ENCODE data around the gene RAPGEF6.
"Not testable (repeated sequence)": the region's sequence is repeated elsewhere in the genome, so short reads cannot be mapped to it uniquely, and the experiment has no call there.

Gene RAPGEF6

GRCh38 chr5:131386124-131386523, 248.9 kb downstream of the RAPGEF6 start:
- no peak for DNase-seq (ENCODE audit: low read depth in 2 of 2)

DNA sequence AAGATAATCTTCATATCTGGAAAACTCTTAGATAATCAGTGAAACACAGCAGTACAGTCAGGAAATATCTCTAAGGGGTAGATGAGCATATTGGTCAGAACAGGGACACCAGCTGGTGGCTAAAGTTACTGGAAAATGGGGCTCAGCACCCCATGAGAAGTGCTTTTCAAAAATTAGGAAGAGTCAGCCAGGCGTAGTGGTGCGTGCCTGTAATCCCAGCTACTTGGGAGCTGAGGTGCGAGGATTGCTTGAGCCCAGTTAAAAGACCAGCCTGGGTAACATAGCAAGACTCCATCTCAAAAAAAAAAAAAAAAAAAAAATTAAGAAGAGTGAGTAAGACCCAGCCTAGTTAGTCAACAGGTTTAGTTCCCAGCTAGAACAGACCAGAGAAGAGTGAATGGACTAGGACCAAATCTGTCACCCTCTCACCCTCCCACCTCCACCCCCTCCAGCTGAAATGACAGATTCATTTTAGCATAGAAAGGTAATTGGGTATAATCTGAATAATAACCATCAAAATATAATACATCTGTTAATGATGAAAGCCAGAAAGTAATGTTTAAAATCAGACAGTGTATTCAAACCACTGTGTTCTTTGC, 250.3 kb downstream of the RAPGEF6 start:
- no peak for DNase-seq (ENCODE audit: low read depth in 2 of 2)

DNA sequence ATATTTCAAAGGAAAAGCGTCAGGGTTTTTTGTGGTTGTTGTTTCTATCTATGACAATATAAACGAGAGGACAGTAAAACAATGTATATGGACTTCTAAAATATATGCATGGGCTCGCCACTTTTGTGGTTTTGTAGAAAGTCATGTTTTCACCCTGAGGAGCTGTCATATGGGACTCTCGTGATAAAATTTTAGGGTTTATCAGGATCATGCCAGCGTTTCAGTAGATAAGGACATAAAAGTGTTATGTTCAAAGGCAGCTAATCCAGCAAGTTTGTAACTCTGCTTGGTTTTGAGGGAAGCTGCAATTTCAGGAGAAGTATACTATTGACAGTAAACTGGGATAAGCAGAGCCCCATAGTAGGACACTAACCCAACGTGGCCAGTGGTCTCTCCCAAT, 250.9 kb downstream of the RAPGEF6 start:
- DNase-seq (ENCODE audit: low read depth in 2 of 2) = no peak

GRCh38 chr5:131382407-131383395, 252.3 kb downstream of the RAPGEF6 start:
- no peak for DNase-seq (ENCODE audit: low read depth in 2 of 2)

GRCh38 chr5:131381777-131382176, 253.3 kb downstream of the RAPGEF6 start:
- DNase-seq (ENCODE audit: low read depth in 2 of 2) = no peak

GRCh38 chr5:131381021-131381420, 254.0 kb downstream of the RAPGEF6 start:
- no peak for DNase-seq (ENCODE audit: low read depth in 2 of 2)

GRCh38 chr5:131380238-131380637, 254.8 kb downstream of the RAPGEF6 start:
- DNase-seq (ENCODE audit: low read depth in 2 of 2) = not testable (repeated sequence)

DNA sequence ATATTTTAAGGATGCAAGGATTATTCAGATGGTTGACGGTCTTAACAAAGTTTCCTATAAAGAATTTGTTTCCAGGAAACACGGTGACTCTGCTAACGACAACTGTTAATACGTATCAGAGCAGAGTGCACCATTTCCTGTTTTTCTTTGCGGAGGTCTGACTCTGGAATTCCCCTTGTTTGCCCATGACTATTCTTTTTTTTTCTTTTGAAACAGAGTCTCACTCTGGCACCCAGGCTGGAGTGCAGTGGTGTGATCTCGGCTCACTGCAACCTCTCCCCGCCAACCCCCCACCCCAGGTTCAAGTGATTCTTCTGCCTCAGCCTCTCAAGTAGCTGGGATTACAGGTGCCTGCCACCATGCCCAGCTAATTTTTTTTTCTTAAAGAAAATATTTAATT, 255.3 kb downstream of the RAPGEF6 start:
- peak in 1 of 2 donors; percentile 33 for DNase-seq (ENCODE audit: low read depth in 2 of 2)

GRCh38 chr5:131378721-131379541, 256.1 kb downstream of the RAPGEF6 start:
- DNase-seq (ENCODE audit: low read depth in 2 of 2) = no peak

DNA sequence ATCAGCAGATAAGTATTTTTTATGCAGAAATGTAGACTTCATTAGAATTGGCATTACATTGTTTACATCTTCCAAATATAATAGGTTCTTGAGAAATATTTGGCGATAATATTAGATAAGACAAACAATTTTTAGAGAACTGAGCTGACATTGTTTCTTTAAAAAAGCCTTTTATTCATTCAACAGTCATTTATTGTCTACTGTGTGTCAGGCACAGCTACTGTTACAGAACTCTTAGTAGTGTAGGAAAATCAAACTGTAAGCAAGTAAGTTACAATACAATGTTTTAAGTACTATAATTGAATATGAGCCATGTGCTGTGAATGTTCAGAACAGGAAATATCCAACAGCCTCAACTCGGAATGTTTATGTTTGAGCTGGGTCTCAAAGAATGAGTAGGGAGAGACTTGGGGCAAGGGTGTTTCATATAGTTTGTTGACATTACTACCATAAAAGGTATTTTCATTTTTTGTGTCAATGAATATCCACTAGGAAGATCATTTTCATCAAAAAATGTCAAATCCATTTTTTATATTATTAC, 257.2 kb downstream of the RAPGEF6 start:
- DNase-seq (ENCODE audit: low read depth in 2 of 2) = no peak

DNA sequence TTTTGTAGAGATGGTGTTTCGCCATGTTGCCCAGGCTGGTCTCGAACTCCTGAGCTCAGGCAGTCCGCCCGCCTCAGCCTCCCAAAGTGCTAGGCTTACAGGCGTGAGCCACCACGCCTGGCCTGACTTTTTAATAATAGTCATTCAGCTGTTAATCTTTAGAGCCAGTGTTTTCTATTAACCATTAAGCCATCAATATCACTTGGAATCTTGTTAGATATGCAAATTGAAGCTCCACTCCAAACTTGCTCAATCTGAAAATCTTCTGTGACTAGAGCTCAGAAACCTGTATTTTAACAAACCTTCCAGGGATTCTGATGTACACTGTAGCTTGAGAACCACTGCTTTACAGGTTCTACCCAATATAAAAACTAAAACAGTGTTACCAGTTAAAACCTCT, 257.7 kb downstream of the RAPGEF6 start:
- DNase-seq (ENCODE audit: low read depth in 2 of 2) = no peak

GRCh38 chr5:131375351-131375750, 259.7 kb downstream of the RAPGEF6 start:
- no peak for DNase-seq (ENCODE audit: low read depth in 2 of 2)
